HG02588 (cell line): ENCODE results near the gene BIK.

Experiments used
- ATAC-seq: cut with Tn5 transposase; IDR thresholded peaks from one replicate; pipeline ENCODE4 v1.9.1; 2021; ENCODE audit warnings: mild to moderate bottlenecking, moderate library complexity; ENCODE audit not compliant: unreplicated experiment

Gene BIK

DNA sequence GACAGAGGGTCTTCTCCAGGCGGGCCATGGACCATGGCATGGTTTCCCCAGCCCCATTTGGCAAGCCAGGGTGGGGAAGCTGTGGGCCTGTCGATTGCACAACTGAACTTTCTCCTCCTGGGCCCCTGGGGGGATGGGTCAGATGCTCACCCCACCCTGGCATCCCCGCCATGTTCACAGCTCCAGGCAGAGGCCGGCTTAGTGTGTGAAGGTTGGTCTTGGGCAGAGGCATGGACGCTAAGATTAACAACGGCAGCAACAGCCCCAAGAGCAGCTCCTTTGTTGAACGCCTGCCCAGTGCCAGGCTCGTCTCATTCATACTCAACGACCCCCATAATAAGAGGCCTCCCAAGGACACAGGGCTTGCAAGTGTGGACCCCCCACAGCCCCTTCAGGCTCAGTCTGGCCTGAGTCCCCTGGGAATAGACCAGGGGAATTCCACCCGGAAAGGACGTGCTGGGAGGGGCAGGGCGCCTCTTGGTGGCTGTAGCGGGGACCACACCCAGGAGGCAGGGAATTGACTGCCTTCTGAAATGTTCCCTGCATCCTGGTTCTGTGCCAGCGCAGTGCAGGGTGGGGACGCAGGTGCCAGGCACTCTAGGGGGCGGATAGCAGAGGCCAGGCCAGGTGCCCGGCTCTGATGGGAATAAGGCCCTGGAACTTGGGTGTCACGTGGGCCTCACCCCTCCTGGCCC, 49.1 kb downstream of the BIK start:
- ATAC-seq: no peak

DNA sequence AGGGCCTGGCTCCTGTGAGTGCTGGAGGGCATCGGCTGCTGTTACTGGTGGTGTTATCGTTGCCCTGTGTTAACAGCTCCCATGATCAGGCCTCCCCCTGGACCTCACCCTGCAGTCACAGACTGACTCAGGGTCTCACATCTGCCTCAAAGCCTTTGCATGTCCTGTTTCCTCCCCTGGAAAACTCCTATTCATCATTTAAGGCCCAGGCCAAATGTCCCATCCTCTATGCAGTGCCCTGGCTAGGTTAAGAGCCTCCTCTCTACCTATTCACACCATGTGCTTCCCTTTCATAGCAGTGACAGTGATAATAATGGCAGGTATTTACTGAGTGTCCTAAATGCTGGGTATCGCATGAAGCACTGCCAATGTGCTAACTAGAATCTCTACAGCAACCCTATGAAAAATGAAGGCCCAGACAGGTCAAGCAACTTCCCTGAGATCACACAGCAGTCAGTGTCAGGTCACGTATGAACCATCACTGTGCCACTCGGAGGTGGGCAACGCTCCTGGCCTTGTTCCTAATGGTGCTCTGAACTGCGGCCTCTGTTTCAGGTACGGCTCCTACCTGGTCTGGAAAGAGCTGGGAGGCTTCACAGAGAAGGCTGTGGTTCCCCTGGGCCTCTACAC, 50.1 kb downstream of the BIK start:
- no peak for ATAC-seq

DNA sequence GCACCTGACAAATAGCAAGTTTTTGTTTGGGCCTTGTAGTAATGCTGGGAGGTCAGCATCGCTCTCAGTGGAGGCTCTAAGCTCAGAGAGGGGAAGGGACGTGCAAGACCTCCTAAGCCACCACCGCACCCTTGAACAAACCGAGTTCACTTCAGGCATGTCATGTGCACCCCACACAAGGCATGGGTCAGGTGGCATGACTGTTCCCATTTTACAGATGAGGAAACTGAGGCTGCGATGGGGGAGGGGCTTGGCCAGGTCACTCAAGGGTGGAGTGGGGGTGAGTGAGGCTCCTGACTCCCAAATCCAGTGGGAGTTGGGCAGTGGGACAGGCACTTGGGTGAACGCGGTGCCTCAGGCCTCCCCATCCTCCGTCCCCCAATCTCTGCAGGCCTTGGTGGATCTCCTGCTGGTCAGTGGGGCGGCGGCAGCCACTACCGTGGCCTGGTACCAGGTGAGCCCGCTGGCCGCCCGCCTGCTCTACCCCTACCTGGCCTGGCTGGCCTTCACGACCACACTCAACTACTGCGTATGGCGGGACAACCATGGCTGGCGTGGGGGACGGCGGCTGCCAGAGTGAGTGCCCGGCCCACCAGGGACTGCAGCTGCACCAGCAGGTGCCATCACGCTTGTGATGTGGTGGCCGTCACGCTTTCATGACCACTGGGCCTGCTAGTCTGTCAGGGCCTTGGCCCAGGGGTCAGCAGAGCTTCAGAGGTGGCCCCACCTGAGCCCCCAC, 52.0 kb downstream of the BIK start:
- ATAC-seq: no peak

DNA sequence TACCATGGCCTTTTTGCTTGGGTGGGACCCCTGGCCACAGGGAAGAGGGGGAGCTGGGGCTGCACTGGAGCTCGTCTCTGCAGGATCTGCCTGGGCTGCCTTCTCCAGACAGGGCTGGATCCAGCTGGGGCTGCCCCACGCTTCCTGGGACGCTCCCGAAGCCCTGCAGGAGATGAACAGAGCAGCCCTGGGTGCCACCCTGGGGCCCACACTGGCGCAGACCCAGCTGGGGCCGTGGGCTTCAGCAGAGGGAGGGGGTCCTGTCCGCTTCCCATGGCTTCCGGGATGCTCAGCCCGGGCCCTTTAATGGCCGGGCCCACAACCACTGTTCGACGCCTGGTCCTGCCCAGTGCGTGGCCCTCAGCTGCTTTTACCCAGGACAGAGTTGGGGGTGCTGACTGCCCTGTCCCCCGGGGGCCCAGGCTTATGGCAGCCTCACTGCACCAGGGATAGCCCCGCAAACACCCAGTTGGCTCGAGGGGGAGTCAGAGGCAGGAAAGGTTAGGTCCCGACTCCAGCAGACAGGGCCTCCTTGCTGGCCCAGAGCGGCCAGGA, 52.8 kb downstream of the BIK start:
- no peak for ATAC-seq

DNA sequence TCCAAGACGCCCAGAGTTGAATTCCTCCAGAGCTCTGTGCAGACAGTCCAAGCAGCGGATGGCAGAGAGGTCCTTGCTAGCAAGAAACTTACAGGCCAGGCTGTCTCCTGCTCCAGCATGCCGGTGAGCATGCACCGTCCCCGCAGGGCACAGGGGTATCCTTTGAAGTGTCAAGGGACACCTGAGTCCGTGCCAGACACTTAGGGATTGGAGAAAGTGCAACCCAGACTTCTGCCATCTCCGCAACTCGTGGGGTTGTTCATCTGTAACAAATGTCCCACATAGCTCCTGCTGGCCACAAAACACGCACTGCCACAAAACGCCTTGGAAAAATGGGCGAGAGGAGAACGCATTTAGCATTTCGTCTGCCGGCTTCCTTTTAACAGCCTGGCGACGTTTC, 54.1 kb downstream of the BIK start:
- no peak for ATAC-seq

DNA sequence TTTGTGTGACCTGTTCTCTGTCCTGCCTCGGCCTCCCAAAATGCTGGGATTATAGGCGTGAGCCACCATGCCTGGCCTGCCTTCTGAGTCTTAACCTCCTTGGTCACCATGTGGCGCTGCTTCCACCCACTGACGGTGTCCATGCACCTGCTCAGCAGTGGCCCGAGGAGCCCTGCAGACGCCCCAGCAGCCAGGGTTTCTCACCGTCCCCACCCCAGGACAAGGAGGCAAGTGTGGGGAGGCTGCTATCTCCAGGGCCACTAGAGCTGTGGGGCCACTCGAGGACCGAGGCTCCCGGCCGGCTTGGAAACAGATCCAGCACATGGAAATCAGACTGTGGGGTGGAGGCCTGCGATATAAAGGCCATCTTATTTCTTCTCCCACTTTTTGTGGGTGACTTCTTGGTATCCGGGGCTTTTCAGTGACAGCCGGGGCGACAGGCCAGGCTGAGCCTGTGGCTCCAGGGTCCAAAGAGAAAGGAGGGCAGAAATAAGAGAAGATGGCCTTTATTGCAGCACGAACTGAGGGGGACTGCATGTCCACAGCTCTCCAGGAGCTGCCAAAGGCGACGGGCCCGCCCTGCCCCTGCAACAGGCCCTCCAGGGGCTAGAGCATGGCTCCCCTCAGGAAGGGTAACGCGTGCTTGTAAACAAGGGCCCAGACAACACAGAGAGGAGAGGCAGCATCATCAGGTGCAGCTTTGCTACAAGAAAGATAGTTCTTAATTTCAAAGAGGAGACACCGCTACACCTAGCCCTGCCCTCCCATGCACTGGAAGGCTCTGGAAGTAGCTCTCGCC, 55.8 kb downstream of the BIK start:
- no peak for ATAC-seq

DNA sequence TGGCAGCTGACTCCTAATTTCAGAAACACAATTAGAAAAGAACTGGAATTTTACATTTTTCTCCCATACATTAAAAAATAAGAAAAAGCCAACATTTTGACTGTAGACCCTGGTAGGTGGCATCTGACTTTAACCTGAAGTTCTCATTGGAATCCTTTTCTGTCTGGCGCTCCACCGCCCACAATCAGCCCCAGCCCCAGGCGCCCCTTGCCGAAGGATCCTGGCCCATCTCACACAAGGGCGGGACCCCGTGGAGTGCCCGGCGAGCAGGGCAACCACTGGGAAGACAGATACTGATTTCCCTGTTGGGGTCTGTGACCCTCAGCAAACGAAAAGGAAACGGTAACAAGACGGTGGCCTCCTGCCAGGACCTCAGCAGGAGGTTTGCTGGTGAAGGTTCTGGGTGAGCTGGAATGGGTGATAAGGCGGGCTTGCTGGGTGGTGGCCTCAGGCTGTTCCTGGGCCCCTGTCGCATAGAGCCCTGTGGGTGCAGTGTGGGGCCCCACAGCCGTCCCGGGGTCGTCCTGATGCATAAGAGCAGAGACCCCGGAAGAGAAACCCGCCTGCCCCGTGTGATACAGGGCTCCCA, 56.5 kb downstream of the BIK start:
- no peak for ATAC-seq

DNA sequence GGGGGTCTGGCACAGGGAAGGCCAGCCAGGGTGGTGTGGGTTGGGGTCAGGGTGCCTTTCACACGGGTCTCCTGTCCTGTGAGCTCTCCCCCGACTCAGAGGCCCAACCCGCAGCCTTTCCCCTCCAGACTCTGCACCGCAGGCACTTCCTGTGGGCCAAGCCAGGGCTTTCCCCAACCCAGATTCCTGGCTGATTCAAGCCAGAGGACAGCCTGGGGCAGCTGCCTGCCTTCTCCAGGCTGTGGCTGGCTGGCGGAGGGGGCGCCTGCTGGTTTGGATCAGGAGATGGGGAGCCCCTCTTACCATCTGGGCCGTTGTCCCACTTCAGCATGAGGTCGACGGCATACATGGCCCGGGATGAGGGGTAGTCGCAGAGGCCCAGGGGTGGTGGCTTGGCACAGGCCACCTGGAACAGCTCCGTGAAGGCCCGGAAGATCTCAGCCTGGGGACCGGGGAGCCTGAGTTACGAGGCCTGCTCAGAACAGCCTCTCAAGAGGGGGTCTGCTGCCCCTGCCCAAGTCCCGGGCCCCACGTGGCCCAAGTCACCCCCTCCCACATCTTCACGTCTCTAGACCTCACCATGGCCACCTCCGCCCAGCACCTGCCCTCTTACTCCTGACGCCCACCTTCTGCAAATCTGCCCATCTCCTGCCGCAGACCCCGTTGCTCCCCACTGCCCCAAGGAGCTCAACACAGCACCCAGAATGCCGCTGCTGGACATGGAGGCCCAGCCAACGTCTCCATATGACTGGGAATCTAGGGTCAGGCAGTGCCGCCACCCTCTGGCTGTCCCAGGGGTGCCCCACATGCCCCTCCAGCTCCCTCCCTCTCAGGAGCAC, 58.1 kb downstream of the BIK start:
- no peak for ATAC-seq

DNA sequence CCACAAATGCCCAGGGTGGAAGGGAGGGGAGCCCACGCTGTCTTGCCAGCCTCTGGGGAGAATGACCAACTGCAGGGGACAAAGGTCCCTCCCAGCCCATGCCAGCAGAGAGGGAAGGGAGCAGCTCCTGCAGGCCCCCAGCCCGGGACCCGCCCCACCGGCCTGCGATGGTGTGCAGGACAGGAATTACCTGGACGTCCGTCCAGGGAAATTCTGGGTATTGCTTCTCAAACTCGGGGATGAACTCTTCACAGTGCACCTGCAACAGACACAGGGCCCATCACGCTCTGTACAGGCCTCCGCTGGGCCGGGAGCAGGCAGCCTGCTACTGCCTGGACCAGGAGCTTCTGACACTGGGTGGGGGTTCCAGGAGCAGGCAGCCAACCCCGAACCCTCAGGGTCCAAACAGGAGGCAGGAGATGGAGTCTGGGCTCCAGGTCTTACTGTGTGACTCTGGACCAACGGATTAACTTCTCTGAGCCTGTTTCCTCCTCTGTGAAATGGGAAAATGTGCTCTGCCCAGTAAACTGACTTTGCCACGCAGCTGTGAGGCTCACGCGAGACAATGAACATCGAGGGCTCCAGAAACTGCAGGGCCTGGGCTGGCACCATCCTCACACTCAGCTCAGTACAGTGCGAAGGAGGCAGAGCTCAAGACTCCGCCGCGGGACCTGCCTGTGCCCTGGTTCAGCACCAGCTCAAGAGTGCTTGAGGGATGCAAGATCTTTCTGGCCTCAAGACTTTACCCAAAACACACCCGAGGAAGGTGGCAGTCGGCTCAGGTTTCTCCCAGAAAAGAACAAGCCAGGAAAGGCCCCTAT, 59.0 kb downstream of the BIK start:
- ATAC-seq: no peak

DNA sequence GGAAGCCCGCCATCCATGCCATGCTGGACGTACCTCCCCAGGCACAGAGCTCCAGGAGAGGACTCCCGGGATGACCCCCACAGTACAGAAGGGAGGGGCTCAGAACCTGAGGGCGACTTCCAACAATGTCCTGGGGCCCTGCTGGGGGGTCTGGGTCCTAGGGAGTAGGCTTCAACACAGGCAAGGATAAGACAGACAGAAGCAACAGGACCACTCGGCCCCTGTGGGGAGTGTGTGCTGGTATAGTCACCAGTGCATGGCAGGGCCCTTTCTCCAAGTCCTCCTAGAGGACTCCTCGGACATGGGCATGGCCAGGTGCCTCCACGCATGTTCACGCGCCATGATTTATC, 59.6 kb downstream of the BIK start:
- ATAC-seq: no peak

DNA sequence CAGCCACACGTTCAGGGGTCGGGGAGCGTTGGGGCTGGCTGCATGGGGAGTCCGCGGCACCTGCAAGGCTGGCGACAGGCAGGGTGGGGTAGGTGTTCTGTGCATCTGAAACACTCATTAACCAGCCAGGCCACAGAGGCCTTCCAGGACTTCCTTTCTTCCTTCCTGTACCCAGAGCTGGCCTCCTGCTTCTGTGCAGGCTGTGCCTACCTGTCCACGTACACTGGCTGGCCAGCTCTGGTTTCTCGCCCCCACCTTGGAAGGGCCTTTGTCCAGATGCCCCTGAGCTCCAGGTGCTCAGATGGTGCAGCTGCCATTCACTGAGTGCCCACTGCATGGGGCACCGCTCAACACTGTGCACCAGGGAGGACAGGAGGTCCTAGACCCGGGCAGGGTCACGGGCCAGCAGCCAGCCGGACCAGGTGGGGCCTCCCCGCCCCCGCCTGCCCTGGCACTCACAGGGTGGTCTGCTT, 60.5 kb downstream of the BIK start:
- no peak for ATAC-seq

DNA sequence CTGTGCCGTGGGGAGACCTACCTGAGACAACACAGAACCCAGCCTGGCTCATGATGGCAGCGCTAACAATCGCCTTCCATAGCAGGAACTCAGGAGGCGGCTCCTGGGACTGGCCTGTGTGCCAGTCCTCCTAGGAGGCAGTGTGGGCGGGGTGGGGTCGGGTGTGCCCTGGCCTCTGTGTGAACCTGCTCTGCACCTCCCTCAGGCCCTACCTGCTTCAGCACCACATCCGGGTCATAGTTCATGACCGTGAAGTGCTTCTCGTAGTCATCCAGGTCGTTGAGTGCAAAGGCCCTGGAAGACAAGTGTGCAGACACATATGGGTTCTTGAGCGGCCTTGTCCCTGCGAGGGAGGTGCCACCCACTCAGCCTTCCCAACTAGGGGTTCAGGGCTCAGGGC, 61.1 kb downstream of the BIK start:
- ATAC-seq: no peak

DNA sequence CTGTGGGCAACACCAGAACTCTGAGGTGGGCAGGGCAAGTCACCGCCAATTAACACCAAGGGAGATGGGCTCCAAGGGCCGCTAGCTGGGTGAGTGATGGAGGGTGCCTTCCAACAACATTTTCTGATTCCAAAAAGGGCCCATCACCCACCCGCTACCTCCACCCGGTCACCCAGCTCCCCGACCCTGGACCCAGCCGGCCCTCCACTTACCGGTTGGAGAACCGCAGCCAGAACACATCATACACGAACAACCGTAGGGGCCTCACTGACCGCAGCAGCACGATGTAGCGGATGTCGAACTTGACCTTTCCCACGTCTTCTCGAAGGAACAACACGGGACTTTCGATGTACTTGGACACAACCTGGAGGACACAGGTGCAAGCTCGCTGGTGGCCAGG, 61.6 kb downstream of the BIK start:
- no peak for ATAC-seq

DNA sequence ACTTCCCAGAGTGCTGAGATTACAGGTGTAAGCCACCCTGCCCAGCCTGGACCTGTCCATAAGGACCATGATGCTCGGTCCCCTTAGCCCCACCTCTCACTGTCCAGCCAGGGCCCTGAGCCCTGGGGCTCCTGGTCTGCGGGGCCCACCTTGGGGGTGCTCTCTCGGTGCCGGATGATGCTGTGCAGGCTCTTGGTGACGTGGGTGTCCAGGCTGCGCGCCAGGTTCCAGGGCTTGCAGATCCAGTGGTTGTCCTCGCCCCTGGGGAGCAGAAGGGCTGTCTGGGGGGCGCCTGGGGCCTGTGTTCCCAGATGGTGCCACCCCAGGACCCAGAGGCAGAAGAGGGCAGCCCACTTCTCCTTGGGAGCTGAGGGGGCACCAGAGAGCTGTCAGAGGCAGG, 63.0 kb downstream of the BIK start:
- no peak for ATAC-seq

DNA sequence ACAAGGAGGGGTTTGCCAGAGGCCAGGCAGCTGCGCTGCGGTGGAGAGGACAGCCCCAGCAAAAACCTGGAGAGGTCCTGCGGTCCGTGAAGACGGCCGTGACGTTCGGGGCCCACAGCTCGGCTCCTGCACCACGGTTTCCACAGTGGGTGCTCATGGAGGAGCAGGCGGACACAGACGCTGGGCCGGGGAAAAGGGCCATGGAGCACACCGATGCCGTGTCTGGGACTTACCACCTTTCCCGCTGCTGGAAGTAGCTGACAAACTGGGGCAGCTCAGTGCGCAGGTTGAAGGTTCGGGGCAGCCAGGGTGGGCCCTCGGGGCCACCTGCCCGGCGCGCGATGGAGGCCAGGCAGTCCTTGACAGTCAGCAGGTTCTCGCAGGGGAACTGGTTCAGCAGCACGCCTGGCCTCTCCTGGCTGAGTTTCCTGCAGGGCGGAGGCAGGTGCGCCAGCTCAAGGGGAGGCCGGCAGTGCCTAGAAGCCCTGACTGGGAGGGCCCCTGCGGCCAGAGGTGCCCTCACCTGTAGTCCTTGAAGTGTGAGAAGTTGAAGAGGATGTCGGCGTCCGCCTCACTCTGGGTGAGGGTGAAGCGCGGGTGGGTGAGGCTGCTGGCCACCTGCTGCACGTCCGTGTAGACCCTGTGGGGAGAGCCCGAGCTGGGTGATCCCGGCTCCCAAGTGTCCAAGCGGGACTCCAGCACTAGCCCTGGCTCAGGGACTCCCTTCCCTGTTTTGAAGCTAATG, 63.6 kb downstream of the BIK start:
- no peak for ATAC-seq

DNA sequence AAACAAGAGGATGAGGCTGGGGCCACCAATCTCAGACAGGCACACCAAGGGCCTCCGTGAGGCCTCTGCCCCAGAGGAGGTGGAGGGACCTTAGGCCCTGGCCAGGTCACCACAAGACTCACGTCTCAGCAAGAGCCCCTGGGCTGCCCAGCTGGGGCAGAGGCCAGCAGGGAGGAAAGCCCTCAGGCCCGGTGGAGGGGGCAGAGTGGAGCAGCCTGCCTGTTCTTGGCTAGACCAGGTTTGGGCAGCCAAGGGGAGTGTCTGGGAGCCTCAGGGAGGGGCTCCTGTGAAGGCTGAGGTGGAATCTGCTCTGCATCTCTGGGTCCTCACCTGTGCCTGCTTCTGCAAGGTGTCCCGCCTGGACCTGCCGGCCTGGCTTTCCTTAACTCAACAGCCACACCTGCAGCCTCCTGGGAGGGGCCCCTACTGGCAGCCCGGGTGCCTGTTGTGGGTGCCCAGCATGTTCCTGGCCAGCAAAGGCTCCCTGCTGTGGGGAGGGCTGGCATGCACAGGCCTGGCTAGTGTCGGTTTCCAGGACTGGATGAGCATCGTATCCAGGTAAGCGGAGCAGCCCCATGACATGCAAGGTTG, 64.5 kb downstream of the BIK start:
- no peak for ATAC-seq

DNA sequence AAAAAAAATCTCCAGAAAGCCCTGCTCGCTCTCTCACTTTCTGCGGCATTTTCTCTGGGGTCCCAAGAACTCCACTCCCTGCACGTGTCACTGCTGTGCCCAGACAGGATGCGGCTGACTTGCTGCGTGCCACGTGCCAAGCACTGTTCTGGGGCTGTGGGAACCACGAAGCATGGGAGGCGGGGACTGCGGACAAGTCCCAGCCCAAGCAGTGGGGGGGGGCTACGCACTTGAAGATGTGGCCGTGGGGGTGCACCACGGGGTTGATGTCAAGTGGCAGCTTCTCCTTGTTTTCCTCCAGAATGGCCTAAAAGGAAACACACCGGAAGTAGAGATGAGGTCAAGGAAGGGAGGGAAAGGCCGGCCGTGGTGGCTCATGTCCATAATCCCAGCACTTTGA, 65.5 kb downstream of the BIK start:
- no peak for ATAC-seq

DNA sequence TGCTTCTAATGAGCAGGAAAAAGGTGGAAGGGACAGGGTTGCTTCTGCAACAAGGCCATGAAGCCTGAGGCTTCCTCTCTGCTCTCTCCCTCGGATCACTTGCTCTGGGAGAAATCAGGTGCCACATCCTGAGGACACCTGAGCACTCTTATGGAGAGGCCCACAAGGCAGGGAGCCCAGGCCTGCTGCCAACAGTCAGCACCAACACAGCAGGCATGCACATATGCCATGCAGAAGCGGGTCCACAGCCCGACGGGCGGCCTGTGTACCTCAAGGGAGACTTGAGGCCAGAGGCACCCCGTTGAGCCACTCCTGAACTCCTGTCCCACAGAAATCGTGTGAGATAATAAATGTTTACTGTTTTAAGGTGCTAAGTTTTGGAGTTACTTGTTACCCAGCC, 66.9 kb downstream of the BIK start:
- no peak for ATAC-seq
